Umbilical cord (tissue), 2 donors: ENCODE measurements around the gene ITGAE. TPM values are rescaled to one million over a fixed set of nuclear protein-coding genes. Genes with fewer than 3 reads are reported as not detected.
"Not testable (repeated sequence)": the region's sequence is repeated elsewhere in the genome, so short reads cannot be mapped to it uniquely, and the experiment has no call there.

Experiments
- DNase-seq: peaks from one replicate; pipeline ENCODE4 v3.0.0-alpha.2; 2015; ENCODE audit warnings: low spot score
- total RNA-seq: library from RNA; depleted of rRNA; stranded (reverse); fragments of >200 nt; gene quantifications from one replicate; pipeline ENCODE4 v1.2.3, GENCODE V29; 2014; ENCODE audit warnings: low replicate concordance; ENCODE audit not compliant: insufficient read depth

Gene ITGAE
- total RNA-seq, 1 donor from 2014 or later, result 0.48 TPM

DNA sequence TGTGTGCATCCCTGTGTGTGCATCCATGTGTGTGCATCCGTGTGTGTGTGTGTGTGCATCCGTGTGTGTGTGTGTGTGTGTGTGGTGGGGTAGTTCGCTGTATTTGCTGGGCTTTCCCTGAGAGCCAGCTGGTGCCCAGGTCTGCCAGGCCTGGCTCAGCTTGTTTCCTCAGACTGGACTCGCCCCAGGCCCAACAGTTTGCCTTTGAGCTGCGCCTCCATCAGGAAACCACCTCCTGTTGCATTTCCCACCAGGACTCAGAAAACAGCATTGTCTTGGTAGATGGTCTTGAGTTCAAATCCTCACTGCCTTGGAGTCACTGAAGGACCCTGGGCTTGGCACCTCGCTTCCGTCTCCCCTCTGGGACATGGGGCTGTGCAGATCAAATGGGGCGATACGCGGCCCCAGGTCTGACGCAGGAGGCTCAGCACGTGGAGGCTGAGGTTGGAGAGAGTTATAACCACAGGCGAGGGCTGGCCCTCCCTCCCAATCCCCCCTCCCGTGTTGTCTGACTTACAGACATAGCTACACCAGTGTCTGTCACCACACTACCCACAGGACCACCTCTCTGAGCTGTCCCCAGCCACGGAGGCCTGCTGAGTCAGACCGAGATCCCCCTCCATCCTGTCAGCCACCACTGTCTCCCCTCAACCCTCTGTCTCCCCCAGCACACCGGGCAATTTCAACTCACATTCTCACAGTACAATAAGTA lies 4.7 kb downstream of the ITGAE start:
- DNase-seq, result no peak

DNA sequence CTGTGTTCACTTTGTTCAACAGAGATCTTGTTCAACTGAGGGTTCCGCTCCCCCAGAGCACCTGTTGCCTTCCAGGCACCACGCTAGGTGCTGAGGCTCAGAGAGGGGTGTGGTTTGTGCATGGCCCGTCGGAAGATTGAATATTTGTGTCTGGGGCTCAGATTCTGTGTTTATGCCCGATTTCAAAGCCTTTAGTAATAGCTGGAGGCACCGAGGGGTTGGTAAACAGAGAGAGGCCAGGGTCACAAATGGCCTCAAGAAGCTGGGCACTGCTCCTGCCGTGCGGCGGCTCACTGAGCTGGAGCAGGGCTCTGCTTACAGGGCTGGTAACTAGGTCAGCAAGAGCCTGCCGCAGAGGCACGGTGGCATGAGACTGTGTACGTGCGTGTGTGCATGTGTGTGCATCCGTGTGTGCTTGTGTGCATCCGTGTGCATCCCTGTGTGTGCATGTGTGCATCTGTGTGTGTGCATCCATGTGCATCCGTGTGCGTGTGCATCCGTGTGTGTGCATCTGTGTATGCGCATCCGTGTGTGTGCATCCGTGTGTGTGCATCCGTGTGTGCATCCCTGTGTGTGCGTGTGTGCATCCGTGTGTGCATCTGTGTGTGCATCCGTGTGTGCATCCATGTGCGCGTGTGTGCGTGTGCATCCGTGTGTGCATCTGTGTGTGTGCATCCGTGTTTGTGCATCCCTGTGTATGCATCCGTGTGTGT lies 5.4 kb downstream of the ITGAE start:
- DNase-seq, result no peak

DNA sequence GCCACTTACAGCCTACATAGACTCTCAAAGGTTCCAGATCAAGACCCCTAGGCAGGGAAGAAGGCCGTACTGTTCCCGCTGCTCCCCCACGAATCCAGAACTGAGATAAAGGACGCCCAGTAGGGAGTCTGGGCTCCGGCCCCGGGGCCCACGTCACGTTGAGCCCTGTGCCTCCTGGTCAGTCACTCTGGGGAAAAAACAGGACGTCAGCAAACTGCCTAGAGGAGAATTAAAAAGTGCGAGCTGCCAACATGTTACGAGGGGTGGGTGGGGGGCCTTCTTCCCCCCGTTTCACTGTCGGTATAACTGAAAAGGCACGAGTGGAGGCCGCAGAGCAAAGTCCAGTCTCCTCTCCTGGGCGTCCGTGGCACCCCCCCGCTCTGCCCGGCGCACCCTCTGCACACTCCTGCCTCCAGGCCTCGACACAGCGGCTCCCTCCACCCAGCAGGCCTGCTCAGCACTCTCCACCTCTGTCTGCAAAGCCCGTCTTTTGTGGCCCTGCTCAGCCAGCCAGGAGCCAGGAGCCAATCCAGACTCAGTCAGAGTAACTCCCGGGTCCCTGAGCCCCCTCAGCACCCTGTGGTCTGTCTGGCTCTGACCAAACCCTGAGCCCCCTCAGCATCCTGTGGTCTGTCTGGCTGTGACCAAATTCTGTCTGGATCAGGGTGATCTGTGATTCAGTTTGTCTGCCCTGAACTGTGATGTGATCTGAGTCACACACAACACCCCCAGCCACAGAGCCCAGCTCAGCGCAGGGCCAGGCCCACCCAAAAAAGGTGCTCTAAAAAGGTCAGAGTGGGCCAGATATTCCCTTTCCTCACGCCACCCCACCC lies 6.2 kb downstream of the ITGAE start:
- DNase-seq, result no peak

DNA sequence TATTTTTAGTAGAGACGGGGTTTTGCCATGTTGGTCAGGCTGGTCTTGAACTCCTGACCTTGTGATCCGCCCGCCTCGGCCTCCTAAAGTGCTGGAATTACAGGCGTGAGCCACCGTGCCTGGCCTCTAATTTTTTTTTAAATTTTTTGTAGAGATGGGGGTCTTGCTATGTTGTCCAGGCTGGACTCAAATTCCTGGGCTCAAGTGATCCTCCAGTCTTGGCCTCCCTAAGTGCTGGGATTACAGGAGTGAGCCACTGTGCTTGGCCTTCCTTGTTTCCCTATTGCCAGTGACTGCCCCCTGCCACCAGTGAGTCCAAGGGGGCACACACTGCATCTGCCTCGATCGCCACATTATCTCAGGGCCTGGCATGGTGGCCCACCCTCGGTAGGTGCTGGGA lies 6.8 kb downstream of the ITGAE start:
- DNase-seq, result not testable (repeated sequence)

DNA sequence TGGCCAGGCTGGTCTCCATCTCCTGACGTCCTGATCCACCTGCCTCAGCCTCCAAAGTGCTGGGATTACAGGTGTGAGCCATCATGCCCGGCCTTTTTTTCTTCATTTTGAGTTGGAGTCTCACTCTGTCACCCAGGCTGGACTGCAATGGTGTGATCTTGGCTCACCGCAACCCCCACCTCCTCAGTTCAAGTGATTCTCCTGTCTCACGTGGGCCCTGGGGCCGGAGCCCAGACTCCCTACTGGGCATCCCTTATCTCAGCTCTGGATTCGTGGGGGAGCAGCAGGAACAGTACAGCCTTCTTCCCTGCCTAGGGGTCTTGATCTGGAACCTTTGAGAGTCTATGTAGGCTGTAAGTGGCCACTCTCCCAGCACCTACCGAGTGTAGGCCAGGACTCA lies 7.7 kb downstream of the ITGAE start:
- DNase-seq, result not testable (repeated sequence)

DNA sequence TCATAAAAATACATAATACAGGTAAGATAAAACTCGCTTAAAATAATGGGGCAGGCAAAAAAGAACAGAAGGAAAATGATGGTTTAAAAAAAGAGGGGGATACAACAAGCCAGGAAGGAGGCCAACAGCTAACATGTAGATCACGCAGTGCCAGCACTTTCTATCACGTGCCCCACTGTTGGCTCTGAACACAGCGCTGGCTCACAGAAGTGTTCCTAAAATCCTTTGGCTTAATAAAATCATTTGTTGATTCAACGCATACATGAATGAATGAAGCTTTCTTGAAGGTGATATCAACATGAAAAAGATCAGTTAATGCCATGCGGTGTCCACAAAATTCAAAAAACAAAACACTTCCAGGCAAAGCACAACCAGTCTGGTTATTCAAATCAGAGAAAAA lies 8.5 kb downstream of the ITGAE start:
- DNase-seq, result no peak

DNA sequence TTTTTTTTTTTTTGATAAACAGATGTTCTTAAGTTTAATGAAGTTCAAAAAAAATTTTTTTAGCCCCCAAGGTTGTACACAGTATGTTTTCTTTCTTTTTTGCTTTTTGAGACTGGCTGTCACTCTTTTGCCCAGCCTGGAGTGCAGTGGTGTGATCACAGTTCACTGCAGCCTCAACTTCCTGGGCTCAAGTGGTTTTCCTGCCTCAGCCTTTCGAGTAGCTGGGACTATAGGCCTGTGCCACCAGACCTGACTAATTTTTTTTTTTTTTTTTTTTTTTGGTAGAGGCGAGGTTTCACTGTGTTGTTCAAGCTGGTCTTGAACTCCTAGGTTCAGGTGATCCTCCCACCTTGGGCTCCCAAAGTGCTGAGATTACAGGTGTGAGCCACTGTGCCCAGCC lies 12.8 kb downstream of the ITGAE start:
- no peak for DNase-seq

DNA sequence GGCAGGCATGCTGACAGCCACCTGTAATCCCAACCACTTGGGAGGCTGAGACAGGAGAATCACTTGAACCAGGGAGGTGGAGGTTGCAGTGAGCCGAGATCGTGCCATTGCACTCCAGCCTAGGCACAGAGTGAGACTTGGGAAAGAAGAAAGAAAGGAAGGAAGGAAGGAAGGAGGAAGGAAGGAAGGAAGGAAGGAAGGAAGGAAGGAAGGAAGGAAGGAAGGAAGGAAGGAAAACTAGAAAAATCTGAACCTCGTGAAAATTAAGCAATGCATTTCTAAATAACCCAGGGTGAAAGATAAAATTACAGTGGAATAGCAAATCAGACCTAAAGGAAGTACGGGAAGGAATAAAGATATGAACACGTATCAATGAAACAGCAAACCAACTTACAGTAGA lies 15.7 kb downstream of the ITGAE start:
- not testable (repeated sequence) for DNase-seq

DNA sequence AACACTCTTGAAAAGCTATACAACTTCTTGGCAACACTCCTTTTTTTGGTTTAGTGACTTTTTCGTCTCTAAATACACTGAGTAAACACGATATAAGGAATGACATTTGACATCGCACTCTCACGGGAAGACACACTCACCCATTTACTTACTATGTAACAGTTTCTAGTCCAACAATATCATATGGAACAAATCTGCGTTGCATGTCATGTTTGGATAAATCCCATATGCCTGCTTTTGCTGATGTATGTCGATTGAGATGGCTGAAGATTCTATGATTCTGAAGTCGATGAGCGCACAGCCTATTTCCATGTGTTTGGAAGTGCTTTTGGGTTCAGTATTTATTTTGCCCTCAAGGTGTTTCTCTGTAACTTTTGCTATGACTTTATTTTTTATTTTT lies 18.2 kb downstream of the ITGAE start:
- no peak for DNase-seq

DNA sequence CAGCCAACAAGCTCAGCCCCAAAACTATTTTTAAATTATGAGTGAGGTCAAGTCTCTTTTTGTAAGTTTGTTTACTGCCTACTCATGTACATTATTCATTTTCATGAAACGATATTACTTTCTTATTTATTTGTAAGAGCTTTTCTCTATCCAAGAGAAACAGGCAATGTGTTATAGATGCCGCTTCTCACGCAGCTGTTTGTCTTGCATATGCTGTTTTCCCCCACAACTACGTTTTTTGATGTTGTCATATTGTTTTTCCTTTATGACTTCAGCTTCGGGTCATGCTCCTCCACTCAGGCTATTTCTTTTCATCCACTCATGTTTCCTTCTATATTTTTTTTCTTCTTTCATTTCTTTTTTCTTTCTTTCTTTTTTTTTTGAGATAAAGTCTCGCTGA lies 20.0 kb downstream of the ITGAE start:
- DNase-seq, result no peak

DNA sequence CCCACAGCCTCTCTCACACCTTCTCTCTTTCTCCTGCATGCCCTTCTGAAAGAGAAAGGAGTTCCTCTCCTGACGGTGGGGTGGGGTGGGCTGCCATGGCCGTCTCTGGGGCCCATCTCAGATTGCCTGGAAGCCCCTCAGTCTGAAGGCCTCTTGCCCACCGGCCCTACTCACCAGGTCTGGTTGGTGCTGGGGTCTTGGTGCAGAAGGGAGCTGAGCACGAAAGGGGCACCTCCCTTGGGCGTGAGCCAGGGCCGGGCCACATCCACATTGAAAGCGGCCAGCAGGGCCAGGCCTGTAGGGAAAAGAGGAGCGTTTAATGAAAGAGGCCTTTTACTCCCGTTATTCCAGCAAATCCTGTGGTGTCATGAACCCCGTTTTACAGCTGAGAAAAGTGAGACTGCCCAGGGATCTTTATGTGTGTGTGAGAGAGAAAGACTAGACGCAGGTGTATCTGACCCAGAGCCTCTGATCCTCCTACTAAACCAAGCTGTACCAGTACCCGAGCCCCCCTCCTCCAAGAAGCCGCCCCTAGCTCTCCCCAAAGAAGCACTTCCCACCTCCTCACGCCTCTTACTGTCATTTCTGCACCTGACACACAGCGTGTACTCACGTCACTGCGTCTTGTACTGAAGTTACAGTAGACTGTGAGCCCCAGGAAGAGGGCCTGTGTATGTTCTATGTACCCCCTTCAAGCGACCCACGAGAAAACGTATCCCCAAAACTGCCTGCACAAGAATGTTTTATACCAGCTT lies 23.4 kb downstream of the ITGAE start:
- DNase-seq, result no peak

DNA sequence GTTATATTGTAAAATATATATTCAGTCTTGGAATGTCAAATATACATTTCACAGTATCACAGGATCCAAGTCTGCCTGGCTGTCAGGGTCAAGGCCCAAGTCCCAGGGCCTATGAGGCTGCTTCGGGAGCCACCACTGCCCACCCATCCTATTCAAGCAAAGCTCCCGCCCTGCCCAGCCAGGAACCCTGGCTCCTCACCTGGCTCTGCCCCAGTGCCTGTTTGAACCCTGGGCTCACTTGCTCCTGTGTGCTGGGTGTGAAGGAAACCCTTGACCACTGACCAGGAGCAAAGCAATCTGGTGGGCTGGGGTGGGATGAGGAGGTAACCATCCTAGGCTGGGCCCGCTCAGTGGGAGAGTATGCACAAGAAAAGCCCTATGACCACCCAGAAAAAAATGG lies 27.0 kb downstream of the ITGAE start:
- DNase-seq, result no peak

DNA sequence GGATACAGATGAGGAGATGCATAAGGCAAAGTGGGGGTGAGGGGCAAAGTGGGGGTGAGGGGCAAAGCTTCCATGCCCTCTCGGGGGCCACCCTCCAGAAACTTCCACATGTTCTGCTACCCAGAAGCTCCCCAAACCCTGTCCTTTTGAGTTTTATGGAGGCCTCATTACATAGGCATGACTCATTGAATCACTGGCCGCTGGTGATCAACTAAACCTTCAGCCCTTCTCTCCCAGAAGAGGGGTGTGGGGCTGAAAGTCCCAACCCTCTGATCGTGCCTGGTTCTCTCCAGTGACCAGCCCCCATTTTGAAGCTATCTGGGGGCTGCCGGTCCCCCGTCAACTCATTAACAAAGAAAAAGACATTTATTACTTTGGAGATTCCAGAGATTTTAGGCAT lies 27.5 kb downstream of the ITGAE start:
- DNase-seq, result peak; percentile 69

DNA sequence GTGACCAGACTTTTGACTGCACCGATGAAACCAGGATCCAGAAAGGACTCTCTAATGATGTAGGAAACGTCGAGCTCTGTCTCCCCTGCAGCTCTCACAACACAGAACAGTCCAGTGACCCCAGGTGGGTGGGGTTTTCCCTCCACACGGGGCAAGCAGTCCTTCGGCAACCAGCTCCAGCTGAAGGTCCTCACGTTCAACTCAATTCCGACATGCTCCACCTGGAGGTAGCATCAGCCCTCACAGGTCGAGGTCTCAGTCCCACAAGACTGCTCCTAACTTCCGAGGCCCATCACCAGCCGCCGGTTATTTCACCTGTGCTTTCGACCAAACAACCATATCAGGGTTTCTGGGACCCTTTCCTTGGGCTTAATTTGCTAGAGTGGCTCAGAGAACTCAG lies 28.2 kb downstream of the ITGAE start:
- no peak for DNase-seq

DNA sequence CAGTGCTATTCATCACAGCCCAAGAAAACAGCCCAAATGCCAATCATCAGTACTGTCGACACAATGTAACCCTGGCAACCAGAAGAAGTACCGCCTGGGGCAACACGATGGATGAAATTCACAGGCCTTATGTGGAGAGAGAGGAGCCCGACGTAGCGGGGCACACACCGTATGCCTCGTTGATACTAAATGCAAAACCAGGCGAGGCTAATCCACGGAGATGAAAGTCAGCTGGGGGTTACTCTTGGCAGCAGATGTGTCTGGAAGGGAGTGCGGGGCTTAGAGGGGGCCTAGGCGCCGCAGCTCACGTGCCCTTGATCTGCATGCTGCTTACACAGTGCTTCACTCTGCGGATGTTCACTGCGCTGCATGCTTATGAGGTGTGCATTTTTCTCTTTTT lies 29.8 kb downstream of the ITGAE start:
- no peak for DNase-seq

DNA sequence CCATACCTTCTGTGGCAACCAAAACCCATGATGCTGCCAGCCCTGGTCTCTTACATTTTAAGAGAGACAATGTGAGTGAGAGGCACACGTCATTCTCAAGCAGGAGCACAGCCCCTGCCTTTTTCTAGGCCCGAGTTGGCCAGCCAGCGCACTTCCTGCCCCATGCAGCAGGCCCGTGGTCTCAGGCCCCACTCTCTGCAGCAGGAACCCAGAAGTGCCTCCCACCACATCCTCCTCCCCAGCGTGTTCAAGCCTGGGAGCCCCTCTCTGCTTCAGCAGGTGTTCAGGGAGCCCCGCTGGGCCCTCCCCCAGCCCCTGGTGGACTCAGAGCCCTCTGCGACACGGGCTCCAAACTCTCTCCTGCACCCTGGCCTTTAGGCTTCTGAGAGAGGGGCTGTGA lies 30.5 kb downstream of the ITGAE start:
- no peak for DNase-seq

DNA sequence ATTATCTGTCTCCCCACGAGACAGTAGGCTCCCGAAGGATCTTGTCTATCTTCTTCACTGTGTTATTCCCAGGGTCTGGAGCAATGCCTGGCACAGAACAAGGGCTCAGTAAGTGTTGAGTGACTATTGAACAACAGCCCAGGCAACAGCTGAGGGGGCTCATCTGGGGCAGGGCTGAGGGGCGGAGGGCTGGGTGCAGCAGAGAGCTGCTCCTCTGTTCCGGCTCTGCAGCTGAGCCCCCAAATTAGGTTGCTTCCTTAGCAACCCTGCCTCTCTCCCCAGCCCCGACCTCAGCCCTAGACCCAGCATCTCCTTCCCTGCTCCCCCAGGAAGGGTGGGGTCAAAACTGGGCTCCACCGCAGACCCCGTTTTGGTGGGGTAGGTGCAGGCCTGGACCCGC lies 32.2 kb downstream of the ITGAE start:
- no peak for DNase-seq

DNA sequence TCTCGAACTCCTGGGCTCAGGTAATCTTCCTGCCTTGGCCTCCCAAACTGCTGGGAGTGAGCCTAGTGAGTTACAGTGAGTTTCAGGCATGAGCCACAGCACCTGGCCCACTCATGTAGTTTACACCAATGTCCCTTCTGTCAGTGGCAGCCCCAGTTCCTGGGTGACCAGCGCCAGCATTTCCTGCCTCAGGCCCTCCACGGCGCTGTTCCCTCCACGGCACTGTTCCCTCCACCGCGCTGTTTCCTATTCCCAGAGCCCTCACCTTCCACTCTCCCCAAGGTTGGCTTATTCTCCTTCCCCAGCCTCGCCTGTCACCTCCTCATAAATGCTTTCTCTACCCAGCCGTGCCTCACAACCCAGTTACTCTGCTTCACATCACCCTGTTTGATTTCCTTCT lies 32.6 kb downstream of the ITGAE start:
- DNase-seq, result no peak

DNA sequence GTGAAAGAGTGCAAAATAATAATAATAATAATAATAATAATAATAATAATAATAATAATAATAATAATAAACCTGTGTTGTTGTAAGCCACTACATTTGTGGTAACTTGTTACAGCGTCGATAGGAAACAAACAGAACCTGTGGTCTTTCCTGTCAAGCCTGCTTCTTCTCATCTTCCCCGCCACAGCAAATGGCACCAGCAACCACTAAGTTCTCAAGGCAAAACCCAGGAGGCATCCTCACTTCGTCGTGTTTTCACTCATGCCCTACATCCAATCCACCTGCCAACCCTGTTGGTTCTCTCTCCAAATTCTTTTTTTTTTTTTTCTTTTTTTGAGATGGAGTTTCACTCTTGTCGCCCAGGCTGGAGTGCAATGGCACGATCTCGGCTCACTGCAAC lies 34.2 kb downstream of the ITGAE start:
- no peak for DNase-seq

DNA sequence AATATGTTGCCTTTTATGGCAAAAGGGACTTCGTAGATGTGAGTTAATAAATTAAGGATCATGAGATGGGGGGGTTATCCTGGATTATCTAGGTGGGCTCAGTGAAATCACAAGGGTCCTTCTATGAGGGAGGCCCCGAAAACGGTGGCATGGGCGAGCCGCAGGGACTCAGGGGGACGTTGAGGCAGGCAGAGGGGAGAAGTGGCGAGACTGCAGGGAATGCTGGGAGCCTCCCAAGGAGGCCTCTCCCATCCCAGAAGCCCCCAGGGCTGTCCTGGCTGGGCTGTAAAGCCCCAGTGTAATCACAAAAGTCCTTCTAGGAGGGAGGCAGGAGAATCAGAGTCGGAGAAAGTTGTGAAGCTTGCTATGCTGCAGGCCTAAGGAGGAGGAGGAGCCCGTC lies 35.0 kb downstream of the ITGAE start:
- no peak for DNase-seq

DNA sequence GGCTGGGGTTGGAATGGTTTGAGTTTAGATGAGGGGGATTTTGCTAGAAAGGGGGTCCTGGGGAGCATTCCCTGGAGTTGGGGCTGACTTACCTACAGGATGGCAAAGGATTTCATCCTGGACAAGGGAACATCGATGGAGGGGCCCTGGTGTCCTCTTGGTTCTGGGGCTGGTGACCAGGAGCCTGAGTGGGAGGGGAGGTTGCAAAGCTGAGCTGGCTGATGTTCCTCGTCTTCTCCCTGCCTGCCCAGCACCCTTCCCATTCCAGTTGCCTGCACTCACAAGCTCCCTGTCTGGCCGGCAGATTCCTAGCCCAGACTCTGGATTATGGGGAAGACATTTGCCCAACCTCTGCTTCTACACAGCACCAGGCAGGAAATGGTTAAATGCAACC lies 37.2 kb downstream of the ITGAE start:
- DNase-seq, result no peak
